ENCODE results near the gene TMEM150A. TPM values are rescaled to one million over a fixed set of nuclear protein-coding genes. Genes with fewer than 3 reads are reported as not detected.

Gene TMEM150A
- total and polyA plus RNA-seq, 2 of the 13 experiments (the other 11 are each of a cell fraction or from before 2014, with no cell fraction given), result 30.1 to 70.4 TPM

DNA sequence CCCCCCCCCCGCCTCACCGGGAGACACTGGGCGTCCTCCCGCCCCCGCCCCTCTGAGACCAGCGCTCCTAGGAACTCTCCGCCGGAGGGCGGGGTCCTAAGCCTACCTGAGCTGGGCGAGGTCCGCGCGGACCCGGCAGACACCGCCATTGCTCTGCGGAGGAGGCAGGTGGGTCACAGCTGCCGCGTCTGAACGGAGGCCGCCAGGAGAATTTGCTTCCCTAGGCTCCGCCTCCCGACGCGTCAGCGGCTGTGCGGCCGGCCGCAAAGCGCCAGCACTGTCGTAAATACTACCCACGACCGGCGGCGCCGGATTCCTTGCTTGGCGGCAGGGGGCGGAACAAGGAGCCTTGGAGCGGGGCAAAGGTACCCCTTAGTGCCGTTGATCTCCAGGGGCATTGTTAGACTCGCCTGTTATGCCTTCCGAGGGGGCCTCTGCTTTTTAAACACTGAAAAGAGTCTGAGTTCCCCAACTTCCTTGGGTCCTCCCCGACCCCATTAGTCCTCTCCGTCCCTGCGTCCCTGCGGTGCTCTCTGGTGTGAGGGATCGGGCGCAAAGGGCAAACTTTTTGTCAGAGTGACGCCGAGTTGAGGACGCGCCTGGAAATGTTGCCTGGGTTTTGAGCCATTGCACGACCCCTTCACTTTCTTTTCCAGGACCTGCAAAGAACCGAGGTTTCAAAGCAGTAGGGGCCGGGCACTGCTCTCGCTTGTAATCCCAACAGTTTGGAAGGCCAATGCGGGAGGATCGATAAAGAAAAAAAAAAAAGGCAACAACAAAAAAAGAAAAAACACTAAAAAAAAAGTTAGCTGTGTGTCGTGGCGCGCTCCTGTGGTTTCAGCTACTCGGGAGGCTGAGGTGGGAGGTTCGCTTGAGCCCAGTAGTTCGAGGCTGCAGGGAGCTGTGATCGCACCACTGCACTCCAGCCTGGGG lies 41.0 kb downstream of the TMEM150A start, which contains the start of gene GGCX (continued):
- TF ChIP-seq, protein P1, sequence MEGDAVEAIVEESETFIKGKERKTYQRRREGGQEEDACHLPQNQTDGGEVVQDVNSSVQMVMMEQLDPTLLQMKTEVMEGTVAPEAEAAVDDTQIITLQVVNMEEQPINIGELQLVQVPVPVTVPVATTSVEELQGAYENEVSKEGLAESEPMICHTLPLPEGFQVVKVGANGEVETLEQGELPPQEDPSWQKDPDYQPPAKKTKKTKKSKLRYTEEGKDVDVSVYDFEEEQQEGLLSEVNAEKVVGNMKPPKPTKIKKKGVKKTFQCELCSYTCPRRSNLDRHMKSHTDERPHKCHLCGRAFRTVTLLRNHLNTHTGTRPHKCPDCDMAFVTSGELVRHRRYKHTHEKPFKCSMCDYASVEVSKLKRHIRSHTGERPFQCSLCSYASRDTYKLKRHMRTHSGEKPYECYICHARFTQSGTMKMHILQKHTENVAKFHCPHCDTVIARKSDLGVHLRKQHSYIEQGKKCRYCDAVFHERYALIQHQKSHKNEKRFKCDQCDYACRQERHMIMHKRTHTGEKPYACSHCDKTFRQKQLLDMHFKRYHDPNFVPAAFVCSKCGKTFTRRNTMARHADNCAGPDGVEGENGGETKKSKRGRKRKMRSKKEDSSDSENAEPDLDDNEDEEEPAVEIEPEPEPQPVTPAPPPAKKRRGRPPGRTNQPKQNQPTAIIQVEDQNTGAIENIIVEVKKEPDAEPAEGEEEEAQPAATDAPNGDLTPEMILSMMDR (CRISPR knock-in tag; IDR thresholded peaks at IDR 0.05), result peak; percentile 48
- TF ChIP-seq ZMYM3 (CRISPR knock-in tag; IDR thresholded peaks at IDR 0.05), result peak; percentile 5
- TF ChIP-seq CREM (IDR thresholded peaks at IDR 0.05), result peak; percentile 94
- 0 out of 2 replicates have a peak, but pooled peaks have one; percentile 25 for TF ChIP-seq CREM (CRISPR knock-in tag; IDR thresholded peaks at IDR 0.05)
- no peak for TF ChIP-seq CC2D1A (CRISPR knock-in tag; IDR thresholded peaks at IDR 0.05)
- no peak for TF ChIP-seq ZNF530 (CRISPR knock-in tag; IDR thresholded peaks at IDR 0.05; ENCODE audit: low read depth)
- TF ChIP-seq, protein P2, sequence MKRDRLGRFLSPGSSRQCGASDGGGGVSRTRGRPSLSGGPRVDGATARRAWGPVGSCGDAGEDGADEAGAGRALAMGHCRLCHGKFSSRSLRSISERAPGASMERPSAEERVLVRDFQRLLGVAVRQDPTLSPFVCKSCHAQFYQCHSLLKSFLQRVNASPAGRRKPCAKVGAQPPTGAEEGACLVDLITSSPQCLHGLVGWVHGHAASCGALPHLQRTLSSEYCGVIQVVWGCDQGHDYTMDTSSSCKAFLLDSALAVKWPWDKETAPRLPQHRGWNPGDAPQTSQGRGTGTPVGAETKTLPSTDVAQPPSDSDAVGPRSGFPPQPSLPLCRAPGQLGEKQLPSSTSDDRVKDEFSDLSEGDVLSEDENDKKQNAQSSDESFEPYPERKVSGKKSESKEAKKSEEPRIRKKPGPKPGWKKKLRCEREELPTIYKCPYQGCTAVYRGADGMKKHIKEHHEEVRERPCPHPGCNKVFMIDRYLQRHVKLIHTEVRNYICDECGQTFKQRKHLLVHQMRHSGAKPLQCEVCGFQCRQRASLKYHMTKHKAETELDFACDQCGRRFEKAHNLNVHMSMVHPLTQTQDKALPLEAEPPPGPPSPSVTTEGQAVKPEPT (CRISPR knock-in tag; IDR thresholded peaks at IDR 0.05; ENCODE audit: low read depth), result 0 out of 2 replicates have a peak, but pooled peaks have one; percentile 66
- 0 out of 2 replicates have a peak, but pooled peaks have one; percentile 76 for TF ChIP-seq ARHGAP35 (CRISPR knock-in tag; IDR thresholded peaks at IDR 0.05; ENCODE audit: borderline replicate concordance)
- TF ChIP-seq, protein P3, sequence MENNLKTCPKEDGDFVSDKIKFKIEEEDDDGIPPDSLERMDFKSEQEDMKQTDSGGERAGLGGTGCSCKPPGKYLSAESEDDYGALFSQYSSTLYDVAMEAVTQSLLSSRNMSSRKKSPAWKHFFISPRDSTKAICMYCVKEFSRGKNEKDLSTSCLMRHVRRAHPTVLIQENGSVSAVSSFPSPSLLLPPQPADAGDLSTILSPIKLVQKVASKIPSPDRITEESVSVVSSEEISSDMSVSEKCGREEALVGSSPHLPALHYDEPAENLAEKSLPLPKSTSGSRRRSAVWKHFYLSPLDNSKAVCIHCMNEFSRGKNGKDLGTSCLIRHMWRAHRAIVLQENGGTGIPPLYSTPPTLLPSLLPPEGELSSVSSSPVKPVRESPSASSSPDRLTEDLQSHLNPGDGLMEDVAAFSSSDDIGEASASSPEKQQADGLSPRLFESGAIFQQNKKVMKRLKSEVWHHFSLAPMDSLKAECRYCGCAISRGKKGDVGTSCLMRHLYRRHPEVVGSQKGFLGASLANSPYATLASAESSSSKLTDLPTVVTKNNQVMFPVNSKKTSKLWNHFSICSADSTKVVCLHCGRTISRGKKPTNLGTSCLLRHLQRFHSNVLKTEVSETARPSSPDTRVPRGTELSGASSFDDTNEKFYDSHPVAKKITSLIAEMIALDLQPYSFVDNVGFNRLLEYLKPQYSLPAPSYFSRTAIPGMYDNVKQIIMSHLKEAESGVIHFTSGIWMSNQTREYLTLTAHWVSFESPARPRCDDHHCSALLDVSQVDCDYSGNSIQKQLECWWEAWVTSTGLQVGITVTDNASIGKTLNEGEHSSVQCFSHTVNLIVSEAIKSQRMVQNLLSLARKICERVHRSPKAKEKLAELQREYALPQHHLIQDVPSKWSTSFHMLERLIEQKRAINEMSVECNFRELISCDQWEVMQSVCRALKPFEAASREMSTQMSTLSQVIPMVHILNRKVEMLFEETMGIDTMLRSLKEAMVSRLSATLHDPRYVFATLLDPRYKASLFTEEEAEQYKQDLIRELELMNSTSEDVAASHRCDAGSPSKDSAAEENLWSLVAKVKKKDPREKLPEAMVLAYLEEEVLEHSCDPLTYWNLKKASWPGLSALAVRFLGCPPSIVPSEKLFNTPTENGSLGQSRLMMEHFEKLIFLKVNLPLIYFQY (CRISPR knock-in tag; IDR thresholded peaks at IDR 0.05; ENCODE audit: borderline replicate concordance), result peak; percentile 46; the same call in 1 of the 2 replicates
- no peak for TF ChIP-seq ZNF225 (CRISPR knock-in tag; IDR thresholded peaks at IDR 0.05)
- TF ChIP-seq, protein P4, sequence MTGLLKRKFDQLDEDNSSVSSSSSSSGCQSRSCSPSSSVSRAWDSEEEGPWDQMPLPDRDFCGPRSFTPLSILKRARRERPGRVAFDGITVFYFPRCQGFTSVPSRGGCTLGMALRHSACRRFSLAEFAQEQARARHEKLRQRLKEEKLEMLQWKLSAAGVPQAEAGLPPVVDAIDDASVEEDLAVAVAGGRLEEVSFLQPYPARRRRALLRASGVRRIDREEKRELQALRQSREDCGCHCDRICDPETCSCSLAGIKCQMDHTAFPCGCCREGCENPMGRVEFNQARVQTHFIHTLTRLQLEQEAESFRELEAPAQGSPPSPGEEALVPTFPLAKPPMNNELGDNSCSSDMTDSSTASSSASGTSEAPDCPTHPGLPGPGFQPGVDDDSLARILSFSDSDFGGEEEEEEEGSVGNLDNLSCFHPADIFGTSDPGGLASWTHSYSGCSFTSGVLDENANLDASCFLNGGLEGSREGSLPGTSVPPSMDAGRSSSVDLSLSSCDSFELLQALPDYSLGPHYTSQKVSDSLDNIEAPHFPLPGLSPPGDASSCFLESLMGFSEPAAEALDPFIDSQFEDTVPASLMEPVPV (CRISPR knock-in tag; IDR thresholded peaks at IDR 0.05), result peak; percentile 77
- 0 out of 2 replicates have a peak, but pooled peaks have one; percentile 52 for TF ChIP-seq HNRNPL (IDR thresholded peaks at IDR 0.05; ENCODE audit: low read depth, low read length)
- peak; percentile 13; the same call in 1 of the 2 replicates for TF ChIP-seq BRD4 (CRISPR knock-in tag; IDR thresholded peaks at IDR 0.05)
- TF ChIP-seq ASH2L (IDR thresholded peaks at IDR 0.05; ENCODE audit: insufficient read length, low read depth, low read length), result peak; percentile 92
- TF ChIP-seq, protein P5, sequence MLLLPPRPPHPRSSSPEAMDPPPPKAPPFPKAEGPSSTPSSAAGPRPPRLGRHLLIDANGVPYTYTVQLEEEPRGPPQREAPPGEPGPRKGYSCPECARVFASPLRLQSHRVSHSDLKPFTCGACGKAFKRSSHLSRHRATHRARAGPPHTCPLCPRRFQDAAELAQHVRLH (CRISPR knock-in tag; IDR thresholded peaks at IDR 0.05; ENCODE audit: borderline replicate concordance, low read depth), result peak; percentile 85; the same call in 1 of the 2 replicates
- peak; percentile 39; the same call in 1 of the 2 replicates for TF ChIP-seq NFYB (CRISPR knock-in tag; IDR thresholded peaks at IDR 0.05)
- TF ChIP-seq NAIF1 (CRISPR knock-in tag; IDR thresholded peaks at IDR 0.05; ENCODE audit: borderline replicate concordance), result no peak
